Pons (tissue), 1 donor: ENCODE results near the gene ANO1.

Experiments
- DNase-seq: peaks from one replicate; pipeline ENCODE4 v3.0.0-alpha.2; 2016; ENCODE audit warnings: low spot score

Gene ANO1

GRCh38 chr11:70072861-70073755 is 5.0 kb upstream of the ANO1 start:
- no peak for DNase-seq

- DNase-seq: no peak
Measured at GRCh38 chr11:70073871-70074371, 4.2 kb upstream of the ANO1 start.

DNA sequence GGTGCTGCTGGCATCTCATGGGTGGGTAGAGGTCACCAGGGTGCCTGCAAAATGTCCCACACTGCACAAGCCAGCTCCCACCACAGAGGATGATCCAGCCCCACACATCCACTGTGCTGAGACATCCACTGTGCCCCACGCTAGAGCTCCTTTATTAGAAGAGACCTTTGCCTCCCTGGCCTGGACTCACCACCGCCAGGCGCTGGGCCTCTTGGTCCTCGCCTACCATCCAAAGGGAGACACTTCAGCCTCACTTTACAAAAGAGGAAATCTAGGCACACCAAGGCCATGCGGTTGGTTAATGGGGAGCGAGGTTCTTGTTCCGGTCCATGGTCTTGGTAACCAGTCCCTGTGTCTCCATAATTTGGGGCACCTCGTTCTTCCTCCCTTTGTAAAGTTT is 3.4 kb upstream of the ANO1 start:
- DNase-seq: no peak

GRCh38 chr11:70075836-70076235 is 2.3 kb upstream of the ANO1 start:
- DNase-seq: no peak

DNA sequence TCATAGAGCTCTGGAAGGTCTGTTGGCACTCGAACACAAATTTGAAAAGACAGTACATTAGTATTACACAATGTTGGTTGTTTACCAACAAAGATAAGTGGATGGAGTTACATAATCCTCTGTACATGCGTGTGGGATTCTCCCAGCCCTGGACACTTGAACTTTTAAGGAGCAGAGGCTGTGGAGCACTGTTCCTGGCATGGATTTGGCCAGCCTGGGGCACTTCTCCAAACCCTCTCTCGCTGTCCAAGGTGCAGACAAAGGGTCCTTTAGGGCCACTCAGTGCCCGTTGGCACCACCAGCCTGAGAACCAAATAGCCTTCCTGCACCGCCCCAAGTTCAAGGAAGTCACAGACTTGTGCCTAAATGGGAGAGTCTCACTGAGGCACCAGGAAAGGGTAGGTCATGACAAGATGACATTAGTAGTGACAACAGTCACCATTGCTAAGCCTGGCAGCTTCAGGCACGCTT is 1.6 kb upstream of the ANO1 start:
- DNase-seq: no peak

DNA sequence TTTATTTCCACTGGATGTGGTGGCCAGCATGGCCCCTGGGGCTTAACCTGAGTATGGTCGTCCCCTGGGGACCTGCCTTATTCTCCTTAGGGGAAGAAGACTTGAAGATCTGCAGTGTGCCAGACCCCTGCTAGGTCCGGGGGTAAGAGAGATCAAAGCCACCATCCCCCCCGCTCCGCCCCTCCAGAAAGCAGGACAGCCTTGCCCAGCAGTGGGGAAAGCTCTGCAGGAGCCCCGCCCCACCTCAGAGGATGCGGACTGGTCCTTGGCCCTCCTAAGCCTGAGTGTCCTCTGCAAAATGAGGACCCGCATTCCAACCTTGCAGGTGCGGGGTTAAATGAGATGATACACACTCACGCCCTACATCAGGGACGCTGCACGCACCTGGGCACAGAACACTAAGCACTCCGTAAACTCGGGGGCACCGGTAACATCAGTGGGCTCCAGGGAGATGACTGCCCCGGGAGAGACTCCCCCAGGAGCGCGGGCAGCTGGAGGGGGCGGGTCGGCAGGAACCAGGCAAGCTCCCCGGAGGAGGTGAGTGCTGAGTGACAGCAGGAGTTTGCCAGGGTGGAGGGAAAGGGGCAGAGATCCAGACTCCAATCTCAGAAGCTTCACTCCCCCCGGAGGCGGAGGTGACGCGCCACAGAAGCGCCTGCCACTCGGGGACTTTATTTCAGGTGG is 564 bp upstream of the ANO1 start:
- DNase-seq: no peak

- DNase-seq: no peak
Measured at GRCh38 chr11:70078781-70079616, 882 bp downstream of the ANO1 start.

GRCh38 chr11:70079691-70080090 is 1.6 kb downstream of the ANO1 start:
- DNase-seq: no peak

DNA sequence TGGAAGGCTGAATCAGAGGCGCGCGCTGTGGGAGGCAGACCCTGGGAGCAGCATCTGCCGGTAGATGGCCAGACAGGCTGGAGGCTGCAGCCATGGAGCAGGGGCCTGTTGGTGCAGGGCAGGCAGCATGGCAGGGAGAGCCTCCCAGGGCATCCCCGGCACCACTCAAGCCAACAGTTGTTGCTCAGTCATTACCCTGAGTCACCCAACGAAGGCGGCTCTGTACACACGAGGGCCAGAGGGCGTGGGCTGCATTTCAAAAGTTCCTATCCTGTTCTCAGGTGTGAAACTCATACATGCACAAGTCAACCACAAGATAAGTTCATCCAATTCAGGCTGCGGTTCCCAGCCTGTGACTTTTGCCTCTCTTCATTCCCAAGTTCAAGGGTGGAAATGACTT is 2.6 kb downstream of the ANO1 start:
- no peak for DNase-seq

DNA sequence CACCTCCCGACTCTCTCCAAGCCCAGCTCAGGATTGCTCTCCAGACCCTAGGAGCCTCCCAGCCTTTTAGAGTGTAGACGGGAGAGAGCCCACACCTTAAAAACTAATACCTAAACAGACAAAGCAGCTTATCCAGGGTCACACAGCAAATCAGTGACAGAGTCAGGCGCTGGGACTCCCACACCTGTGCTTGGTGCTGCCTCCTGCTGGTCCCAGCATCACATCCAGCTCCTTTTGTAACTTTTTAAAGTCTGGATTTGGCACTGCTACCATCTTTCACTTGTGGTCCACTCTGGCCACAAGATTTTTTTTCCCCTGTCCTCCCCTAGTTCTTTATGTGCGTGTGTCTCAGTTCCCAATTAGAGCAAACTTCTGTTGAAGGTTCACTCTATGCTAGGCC is 4.7 kb downstream of the ANO1 start:
- no peak for DNase-seq

GRCh38 chr11:70084046-70084984 is 6.2 kb downstream of the ANO1 start:
- no peak for DNase-seq

GRCh38 chr11:70085815-70086769 is 8.0 kb downstream of the ANO1 start:
- no peak for DNase-seq

- DNase-seq: no peak
Measured at GRCh38 chr11:70087446-70088167, 9.5 kb downstream of the ANO1 start.

DNA sequence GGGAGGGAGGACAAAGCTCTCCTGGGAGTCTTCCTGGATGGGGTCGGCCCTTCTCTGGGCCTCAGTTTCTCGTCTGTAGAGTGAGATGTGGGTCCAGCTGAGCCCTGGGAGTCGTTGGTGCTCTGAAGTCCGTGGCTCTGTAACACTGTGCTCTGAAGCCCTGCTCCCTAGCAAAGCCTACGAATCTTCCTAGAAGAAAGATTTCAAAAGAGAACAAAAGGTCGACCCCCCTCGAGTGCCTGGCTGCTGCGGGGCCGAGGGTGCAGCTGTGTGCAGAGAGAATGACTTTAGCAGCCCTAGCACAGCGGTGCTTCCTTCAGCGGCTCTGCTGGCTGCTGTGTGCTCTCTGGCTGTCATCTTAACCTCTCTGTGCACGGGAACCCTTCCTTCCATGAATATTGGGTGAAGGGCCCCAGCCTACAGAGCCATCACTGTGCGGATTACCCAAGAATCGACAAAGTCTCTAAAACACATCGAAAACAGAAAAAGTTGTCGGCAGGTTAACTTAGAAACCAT is 10.7 kb downstream of the ANO1 start:
- no peak for DNase-seq

- no peak for DNase-seq
Measured at GRCh38 chr11:70089631-70090030, 11.5 kb downstream of the ANO1 start.

DNA sequence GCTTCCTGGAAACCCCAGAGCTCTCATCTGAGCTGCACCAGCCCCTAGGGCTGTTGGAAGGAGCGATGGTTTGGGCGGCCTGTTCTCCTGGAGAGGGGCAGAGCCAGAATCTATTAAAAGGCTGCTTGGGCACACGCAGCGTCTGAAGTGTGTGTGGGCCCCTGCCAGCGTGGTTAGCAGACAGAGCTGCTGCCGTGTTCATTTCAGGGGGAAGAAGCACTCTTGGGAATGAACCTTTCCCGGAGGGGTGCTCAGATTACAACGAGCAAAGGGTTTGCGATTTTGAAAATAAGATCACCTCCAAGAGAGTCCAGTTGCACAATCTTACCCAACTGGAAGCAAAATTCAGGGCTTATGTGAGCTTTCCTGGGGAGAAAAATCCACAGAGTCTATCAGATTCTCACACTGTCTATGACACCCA is 12.9 kb downstream of the ANO1 start:
- no peak for DNase-seq

- no peak for DNase-seq
Measured at GRCh38 chr11:70091638-70092037, 13.5 kb downstream of the ANO1 start.

GRCh38 chr11:70092959-70093715 is 15.0 kb downstream of the ANO1 start:
- no peak for DNase-seq
